ENCODE results near the gene DSC1.

DSC1 gene

DNA sequence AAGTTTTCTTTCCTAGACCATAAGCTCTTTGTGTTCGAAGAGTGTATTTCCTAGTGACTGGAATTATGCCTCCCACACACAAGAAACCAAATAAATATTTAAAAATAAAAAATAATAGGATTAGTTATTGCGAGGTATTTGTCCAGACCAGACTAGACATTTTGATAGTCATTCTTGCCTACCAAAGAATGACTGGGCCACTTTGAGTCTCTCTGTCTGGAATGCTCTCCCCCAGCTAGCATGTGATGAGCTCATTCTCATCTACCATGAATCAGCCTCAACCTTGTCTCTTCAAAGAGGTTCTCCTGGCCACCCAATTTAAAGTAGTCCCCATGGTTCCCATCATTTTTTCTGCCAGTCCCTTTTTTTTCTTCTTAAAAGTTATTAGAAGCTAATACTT is 13.9 kb upstream of the DSC1 start:
- DNase-seq (ENCODE audit: low spot score) (no peak), ATAC-seq (ENCODE audit: low read depth) (no peak)
- Histone ChIP-seq H3K4me1 (ENCODE audit: insufficient read depth, poor library complexity, severe bottlenecking) (no peaks in the 10 kb centered on the region), H3K36me3 (ENCODE audit: low read depth) (no peaks in the 10 kb centered on the region), H3K27ac (ENCODE audit: poor library complexity, severe bottlenecking) (no peak overlapping the region), H3K27me3 (ENCODE audit: insufficient read depth, poor library complexity, severe bottlenecking) (no peaks in the 10 kb centered on the region), H3K4me3 (ENCODE audit: severe bottlenecking) (no peak overlapping the region), H3K9me3 (ENCODE audit: severe bottlenecking) (no peaks in the 10 kb centered on the region)
- TF ChIP-seq, protein P1, sequence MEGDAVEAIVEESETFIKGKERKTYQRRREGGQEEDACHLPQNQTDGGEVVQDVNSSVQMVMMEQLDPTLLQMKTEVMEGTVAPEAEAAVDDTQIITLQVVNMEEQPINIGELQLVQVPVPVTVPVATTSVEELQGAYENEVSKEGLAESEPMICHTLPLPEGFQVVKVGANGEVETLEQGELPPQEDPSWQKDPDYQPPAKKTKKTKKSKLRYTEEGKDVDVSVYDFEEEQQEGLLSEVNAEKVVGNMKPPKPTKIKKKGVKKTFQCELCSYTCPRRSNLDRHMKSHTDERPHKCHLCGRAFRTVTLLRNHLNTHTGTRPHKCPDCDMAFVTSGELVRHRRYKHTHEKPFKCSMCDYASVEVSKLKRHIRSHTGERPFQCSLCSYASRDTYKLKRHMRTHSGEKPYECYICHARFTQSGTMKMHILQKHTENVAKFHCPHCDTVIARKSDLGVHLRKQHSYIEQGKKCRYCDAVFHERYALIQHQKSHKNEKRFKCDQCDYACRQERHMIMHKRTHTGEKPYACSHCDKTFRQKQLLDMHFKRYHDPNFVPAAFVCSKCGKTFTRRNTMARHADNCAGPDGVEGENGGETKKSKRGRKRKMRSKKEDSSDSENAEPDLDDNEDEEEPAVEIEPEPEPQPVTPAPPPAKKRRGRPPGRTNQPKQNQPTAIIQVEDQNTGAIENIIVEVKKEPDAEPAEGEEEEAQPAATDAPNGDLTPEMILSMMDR (IDR thresholded peaks at IDR 0.05; ENCODE audit: poor library complexity, severe bottlenecking), result no peak

DNA sequence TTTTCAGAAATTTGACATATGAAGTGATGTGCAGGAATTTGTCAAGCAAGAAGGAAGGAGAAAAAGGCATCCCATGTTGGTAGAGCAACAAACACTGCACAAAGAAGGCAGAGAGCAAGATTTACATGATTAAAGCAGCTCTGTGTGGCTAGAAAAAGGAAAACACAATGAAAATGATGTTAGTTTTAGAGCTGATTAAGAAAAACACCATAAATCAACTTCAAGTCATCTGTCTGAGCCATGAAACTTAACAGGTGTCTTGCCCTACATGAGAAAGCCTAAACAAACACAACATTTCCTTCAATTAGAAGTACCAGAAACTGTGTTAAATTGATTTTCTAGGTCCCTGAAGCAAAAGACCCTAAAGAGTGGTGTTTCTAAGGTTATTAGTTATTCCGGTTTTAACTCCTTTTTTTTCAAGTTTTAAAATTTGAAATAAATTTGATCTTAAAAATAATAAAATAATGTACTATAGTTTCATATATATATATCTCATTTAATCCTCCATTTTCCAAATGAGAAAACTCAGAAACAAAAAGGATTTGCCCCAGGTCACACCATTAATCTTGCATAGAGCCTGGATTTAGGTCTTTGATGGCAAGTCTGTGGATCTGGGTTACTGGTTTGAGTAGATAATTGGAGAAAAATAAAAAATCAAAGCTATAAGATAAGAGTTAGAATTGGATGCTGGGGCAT is 8.6 kb upstream of the DSC1 start:
- no peak for DNase-seq (ENCODE audit: low spot score)
- no peaks in the 10 kb centered on the region for H3K4me1 ChIP-seq (ENCODE audit: insufficient read depth, poor library complexity, severe bottlenecking)

DNA sequence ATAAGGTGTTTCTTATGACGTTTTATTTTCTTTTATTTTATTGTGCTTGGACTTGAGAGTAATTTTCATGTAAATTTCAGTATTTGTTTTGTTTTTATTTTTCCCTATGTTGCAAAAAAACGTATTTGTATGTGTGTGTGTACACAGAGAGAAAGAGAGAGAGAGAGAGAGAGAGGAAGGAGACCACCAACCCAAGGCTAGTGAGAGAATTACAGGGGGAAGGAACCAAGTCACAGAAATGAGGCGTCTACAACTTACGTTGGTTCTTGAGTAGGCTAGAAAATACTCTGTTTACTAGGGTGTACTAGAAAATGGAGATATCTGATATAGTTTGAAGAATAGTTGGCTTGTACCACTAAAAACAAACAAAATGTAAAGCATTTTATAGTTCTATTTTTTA is 7.7 kb upstream of the DSC1 start:
- H3K27ac ChIP-seq (ENCODE audit: poor library complexity, severe bottlenecking), result no peak overlapping the region
- H3K4me1 ChIP-seq (ENCODE audit: insufficient read depth, poor library complexity, severe bottlenecking), result no peaks in the 10 kb centered on the region
- H3K9me3 ChIP-seq (ENCODE audit: severe bottlenecking), result no peaks in the 10 kb centered on the region
- ATAC-seq (ENCODE audit: low read depth), result no peak
- DNase-seq (ENCODE audit: low spot score), result no peak
- H3K36me3 ChIP-seq (ENCODE audit: low read depth), result no peaks in the 10 kb centered on the region
- TF ChIP-seq, protein P1 (IDR thresholded peaks at IDR 0.05; ENCODE audit: poor library complexity, severe bottlenecking), result no peak
- H3K27me3 ChIP-seq (ENCODE audit: insufficient read depth, poor library complexity, severe bottlenecking), result no peaks in the 10 kb centered on the region
- H3K4me3 ChIP-seq (ENCODE audit: severe bottlenecking), result no peak overlapping the region

More for the DNA sequence above, 8.6 kb upstream of the DSC1 start:
- Histone ChIP-seq H3K27me3 (ENCODE audit: insufficient read depth, poor library complexity, severe bottlenecking) (no peaks in the 10 kb centered on the region), H3K36me3 (ENCODE audit: low read depth) (no peaks in the 10 kb centered on the region), H3K9me3 (ENCODE audit: severe bottlenecking) (no peaks in the 10 kb centered on the region), H3K27ac (ENCODE audit: poor library complexity, severe bottlenecking) (no peak overlapping the region), H3K4me3 (ENCODE audit: severe bottlenecking) (no peak overlapping the region)
- TF ChIP-seq, protein P1 (IDR thresholded peaks at IDR 0.05; ENCODE audit: poor library complexity, severe bottlenecking), result no peak
- no peak for ATAC-seq (ENCODE audit: low read depth)

DNA sequence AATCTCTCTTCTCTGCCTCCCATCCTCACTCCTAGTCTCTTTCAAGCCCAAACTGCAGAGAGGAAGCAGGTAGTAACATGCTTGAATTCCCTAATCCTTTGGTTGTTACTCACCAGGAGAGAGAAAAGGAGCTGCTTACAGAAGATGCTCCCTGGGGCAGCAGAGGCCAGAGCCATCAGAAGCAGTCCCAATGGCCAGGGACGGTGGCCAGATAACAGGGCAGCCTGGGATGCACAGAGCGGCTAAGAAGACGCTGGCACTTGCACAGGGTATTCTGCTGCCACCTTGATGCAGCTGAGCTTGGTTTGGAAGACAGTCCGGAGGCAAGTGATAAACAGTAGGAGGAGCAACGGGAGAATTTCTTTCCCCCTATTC is 250 bp downstream of the DSC1 start:
- DNase-seq (ENCODE audit: low spot score) (no peak), ATAC-seq (ENCODE audit: low read depth) (peak; percentile 84)
- Histone ChIP-seq H3K36me3 (ENCODE audit: low read depth) (no peaks in the 10 kb centered on the region; the same call in 1 of the 2 replicates), H3K4me1 (ENCODE audit: insufficient read depth, poor library complexity, severe bottlenecking) (peaks cover 7% of the 10 kb centered on the region), H3K4me3 (ENCODE audit: severe bottlenecking) (no peak overlapping the region), H3K27me3 (ENCODE audit: insufficient read depth, poor library complexity, severe bottlenecking) (no peaks in the 10 kb centered on the region), H3K9me3 (ENCODE audit: severe bottlenecking) (no peaks in the 10 kb centered on the region), H3K27ac (ENCODE audit: poor library complexity, severe bottlenecking) (peak overlapping the region; percentile 29)
- TF ChIP-seq, protein P1 (IDR thresholded peaks at IDR 0.05; ENCODE audit: poor library complexity, severe bottlenecking), result no peak

DNA sequence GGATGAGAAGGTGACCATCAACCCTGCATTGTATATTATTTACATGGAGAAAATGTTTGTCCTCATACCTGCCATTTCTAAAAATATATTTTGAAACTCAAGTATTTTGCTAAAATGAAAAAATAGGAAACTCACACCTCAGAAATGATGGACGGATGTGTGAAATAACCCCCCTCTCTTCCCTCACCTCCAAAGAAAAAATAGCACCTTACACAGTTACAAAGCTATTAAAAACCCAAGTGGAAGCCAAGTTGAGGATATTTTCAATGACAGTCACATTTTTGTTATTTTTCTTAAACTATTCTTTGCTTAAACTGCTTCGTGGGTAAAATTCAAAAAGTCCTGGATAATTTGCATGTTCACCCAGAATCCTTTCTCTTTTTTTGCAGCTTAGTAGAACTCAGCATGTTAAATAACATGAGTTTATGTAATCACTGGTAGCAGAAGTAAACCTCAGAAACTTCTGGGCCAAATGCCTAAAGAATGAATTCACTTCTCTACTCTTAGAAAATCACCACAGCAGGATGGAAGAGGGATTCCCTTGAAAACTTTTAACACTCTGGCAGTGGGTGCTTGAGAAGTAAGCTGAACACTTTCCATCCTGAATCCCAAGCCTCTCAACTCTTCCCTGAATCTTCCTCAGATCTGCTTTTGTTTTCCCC is 768 bp downstream of the DSC1 start:
- no peak for DNase-seq (ENCODE audit: low spot score)
- ATAC-seq (ENCODE audit: low read depth), result peak; percentile 17; the same call in 1 of the 3 replicates
- H3K4me1 ChIP-seq (ENCODE audit: insufficient read depth, poor library complexity, severe bottlenecking), result peaks cover 11% of the 10 kb centered on the region
- H3K4me3 ChIP-seq (ENCODE audit: severe bottlenecking), result no peak overlapping the region
- H3K27ac ChIP-seq (ENCODE audit: poor library complexity, severe bottlenecking), result peak overlapping the region; percentile 29
- TF ChIP-seq, protein P1 (IDR thresholded peaks at IDR 0.05; ENCODE audit: poor library complexity, severe bottlenecking), result no peak
- no peaks in the 10 kb centered on the region for H3K27me3 ChIP-seq (ENCODE audit: insufficient read depth, poor library complexity, severe bottlenecking)
- H3K36me3 ChIP-seq (ENCODE audit: low read depth), result no peaks in the 10 kb centered on the region; the same call in 1 of the 2 replicates
- H3K9me3 ChIP-seq (ENCODE audit: severe bottlenecking), result no peaks in the 10 kb centered on the region

Data from RWPE2 (cell line).